ENCODE results near the gene DEFB126. TPM values are rescaled to one million over a fixed set of nuclear protein-coding genes. Genes with fewer than 3 reads are reported as not detected.
"Not testable (repeated sequence)": the region's sequence is repeated elsewhere in the genome, so short reads cannot be mapped to it uniquely, and the experiment has no call there.

The DEFB126 gene
- total RNA-seq, 1 donor from 2014 or later, result not detected

DNA sequence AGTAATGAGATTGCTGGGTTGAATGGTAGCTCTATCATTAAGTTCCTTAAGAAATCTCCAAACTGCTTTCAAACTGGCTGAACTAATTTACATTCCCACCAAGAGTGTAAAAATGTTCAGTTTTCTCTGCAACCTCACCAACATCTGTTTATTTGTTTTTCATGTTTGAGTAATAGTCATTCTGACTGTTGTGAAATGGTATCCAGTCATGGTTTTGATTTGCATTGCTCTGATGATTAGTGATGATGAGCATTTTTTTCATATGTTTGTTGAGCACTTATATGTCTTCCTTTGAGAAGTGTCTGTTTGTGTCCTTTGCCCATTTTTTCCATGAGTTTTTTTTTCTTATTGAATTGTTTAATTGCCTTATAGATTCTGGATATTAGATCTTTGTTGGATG is 30.0 kb upstream of the DEFB126 start:
- Mint-ChIP-seq H3K4me3 (ENCODE audit: unreplicated experiment) (no peak overlapping the region), H3K4me1 (ENCODE audit: unreplicated experiment) (no peaks in the 10 kb centered on the region), H3K27ac (ENCODE audit: unreplicated experiment) (no peak overlapping the region), H3K36me3 (ENCODE audit: unreplicated experiment) (no peaks in the 10 kb centered on the region), H3K27me3 (ENCODE audit: unreplicated experiment) (peaks cover 17% of the 10 kb centered on the region), H3K9me3 (ENCODE audit: unreplicated experiment) (peaks cover 5% of the 10 kb centered on the region)
- DNase-seq (ENCODE audit: extremely low spot score, unreplicated experiment), result no peak
- TF ChIP-seq, protein P1, sequence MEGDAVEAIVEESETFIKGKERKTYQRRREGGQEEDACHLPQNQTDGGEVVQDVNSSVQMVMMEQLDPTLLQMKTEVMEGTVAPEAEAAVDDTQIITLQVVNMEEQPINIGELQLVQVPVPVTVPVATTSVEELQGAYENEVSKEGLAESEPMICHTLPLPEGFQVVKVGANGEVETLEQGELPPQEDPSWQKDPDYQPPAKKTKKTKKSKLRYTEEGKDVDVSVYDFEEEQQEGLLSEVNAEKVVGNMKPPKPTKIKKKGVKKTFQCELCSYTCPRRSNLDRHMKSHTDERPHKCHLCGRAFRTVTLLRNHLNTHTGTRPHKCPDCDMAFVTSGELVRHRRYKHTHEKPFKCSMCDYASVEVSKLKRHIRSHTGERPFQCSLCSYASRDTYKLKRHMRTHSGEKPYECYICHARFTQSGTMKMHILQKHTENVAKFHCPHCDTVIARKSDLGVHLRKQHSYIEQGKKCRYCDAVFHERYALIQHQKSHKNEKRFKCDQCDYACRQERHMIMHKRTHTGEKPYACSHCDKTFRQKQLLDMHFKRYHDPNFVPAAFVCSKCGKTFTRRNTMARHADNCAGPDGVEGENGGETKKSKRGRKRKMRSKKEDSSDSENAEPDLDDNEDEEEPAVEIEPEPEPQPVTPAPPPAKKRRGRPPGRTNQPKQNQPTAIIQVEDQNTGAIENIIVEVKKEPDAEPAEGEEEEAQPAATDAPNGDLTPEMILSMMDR (IDR thresholded peaks at IDR 0.05), result no peak

DNA sequence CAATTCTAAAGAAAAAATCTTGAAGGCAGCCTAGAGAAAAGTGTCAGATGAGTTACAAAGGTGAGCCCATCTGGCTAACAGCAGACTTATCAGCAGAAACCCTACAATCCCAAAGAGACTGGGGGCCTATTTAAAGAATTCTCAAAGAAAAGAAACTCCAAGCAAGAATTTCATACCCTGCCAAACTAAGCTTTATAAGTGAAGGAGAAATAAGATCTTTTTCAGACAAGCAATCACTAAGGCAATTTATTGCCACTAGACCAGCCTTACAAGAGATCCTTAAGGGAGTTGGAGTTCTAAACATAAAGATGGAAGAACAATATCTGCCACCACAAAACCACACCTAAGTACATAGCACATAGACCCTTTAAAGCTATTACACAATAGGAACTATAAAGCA is 24.9 kb upstream of the DEFB126 start:
- Mint-ChIP-seq H3K4me3 (ENCODE audit: unreplicated experiment) (no peak overlapping the region), H3K4me1 (ENCODE audit: unreplicated experiment) (no peaks in the 10 kb centered on the region), H3K27me3 (ENCODE audit: unreplicated experiment) (peaks cover 10% of the 10 kb centered on the region), H3K36me3 (ENCODE audit: unreplicated experiment) (no peaks in the 10 kb centered on the region), H3K27ac (ENCODE audit: unreplicated experiment) (no peak overlapping the region), H3K9me3 (ENCODE audit: unreplicated experiment) (peaks cover 5% of the 10 kb centered on the region)
- TF ChIP-seq, protein P1 (IDR thresholded peaks at IDR 0.05), result no peak
- DNase-seq (ENCODE audit: extremely low spot score, unreplicated experiment), result no peak

DNA sequence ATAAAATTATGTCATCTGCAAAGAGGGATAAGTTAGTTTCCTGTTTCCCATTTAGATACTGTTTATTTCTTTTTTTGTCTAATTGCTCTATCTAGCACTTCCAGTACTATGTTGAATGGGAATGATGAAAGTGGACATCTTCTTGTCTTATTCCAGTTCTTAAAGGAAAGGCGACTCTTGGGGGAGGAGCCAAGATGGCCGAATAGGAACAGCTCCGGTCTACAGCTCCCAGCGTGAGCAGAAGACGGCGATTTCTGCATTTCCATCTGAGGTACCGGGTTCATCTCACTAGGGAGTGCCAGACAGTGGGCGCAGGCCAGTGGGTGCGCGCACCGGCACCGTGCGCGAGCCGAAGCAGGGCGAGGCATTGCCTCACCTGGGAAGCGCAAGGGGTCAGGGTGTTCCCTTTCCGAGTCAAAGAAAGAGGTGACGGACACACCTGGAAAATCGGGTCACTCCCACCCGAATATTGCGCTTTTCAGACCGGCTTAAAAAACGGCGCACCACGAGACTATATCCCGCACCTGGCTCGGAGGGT is 12.5 kb upstream of the DEFB126 start:
- H3K27me3 Mint-ChIP-seq (ENCODE audit: unreplicated experiment); H3K27ac Mint-ChIP-seq (ENCODE audit: unreplicated experiment); H3K4me3 Mint-ChIP-seq (ENCODE audit: unreplicated experiment); H3K36me3 Mint-ChIP-seq (ENCODE audit: unreplicated experiment); H3K4me1 Mint-ChIP-seq (ENCODE audit: unreplicated experiment); DNase-seq (ENCODE audit: extremely low spot score, unreplicated experiment); H3K9me3 Mint-ChIP-seq (ENCODE audit: unreplicated experiment): not testable (repeated sequence)

DNA sequence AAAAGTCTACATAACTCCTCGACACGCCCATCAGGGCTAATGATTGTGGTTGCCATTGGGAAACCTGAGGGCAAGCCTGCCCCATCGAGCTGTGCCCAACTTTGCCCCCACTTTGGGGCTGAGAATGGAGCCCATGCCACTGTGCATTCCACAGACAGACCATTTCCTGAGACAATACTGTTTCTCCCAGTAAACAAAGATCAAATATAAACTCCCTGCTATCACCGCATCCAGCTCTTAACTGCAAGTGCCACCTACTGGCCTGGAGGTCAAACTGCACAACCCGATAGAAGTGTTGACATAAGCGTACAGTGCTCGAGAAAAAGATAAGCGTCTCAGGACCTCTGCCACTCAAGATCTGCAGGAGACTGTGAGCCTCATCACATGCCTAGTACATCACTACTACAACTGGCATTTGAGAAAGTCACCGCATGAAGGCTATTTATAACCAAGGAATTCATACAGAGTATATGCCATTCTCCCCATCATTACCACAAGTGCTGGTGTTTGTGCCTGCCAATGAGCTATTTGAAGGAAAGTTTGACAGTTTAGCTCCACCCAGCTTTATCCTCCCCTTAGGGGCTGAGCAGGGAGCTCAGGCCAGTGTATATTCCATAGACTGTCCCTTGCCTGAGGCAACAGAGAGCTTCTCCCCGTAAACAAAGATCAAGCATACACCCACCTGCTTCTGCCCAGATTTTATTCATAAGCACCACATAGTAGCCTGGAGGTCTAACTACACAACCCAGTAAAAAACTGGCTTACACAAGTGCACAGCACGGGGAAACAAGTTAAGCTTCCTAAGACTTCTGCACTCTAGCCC is 4.5 kb upstream of the DEFB126 start:
- peaks cover 8% of the 10 kb centered on the region for H3K9me3 Mint-ChIP-seq (ENCODE audit: unreplicated experiment)
- no peaks in the 10 kb centered on the region for H3K4me1 Mint-ChIP-seq (ENCODE audit: unreplicated experiment)
- TF ChIP-seq, protein P1 (IDR thresholded peaks at IDR 0.05), result peak; percentile 12
- no peak overlapping the region for H3K4me3 Mint-ChIP-seq (ENCODE audit: unreplicated experiment)
- H3K27me3 Mint-ChIP-seq (ENCODE audit: unreplicated experiment), result peaks cover 27% of the 10 kb centered on the region
- no peak overlapping the region for H3K27ac Mint-ChIP-seq (ENCODE audit: unreplicated experiment)
- no peak for DNase-seq (ENCODE audit: extremely low spot score, unreplicated experiment)
- no peaks in the 10 kb centered on the region for H3K36me3 Mint-ChIP-seq (ENCODE audit: unreplicated experiment)

DNA sequence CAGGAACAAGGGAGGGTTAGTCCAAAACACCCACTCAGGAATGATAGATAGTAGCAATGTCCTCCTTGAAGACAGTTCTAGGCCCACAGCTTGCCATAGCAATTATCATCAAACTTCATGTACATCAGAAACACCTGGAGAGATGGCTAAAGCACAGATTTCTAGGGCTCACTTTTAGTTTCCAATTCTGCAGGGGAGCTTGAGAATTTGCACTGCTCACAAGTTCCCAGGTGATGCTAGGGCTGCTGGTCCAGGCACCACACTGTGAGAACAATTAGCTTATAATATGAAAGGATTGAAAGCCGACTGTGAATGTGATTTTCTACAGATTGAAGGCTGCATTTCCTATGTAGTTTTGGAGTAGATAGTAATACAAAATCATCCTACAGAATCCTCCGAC is 3.5 kb downstream of the DEFB126 start:
- H3K27me3 Mint-ChIP-seq (ENCODE audit: unreplicated experiment), result peaks cover 36% of the 10 kb centered on the region
- no peaks in the 10 kb centered on the region for H3K4me1 Mint-ChIP-seq (ENCODE audit: unreplicated experiment)
- DNase-seq (ENCODE audit: extremely low spot score, unreplicated experiment), result no peak
- H3K27ac Mint-ChIP-seq (ENCODE audit: unreplicated experiment), result no peak overlapping the region
- no peaks in the 10 kb centered on the region for H3K9me3 Mint-ChIP-seq (ENCODE audit: unreplicated experiment)
- TF ChIP-seq, protein P1 (IDR thresholded peaks at IDR 0.05), result no peak
- no peak overlapping the region for H3K4me3 Mint-ChIP-seq (ENCODE audit: unreplicated experiment)
- no peaks in the 10 kb centered on the region for H3K36me3 Mint-ChIP-seq (ENCODE audit: unreplicated experiment)
